Lung (tissue), 12 donors: ENCODE results near the gene MRFAP1. TPM values are rescaled to one million over a fixed set of nuclear protein-coding genes. Genes with fewer than 3 reads are reported as not detected.

ENCODE experiments used
- ATAC-seq: fragments of 200-7000 bp; cut with Tn5 transposase; one replicate; pipeline ENCODE4 v1.9.1; 2020; ENCODE audit warnings: moderate number of reproducible peaks; ENCODE audit not compliant: insufficient read depth, low FRiP score
- DNase-seq, 3 donors: peaks; one replicate each; pipeline ENCODE4 v3.0.0-alpha.2; 2013 to 2017
- H3K27ac ChIP-seq, 2 donors: one replicate each; pipeline ENCODE4 v1.5.1; 2013; ENCODE audit warnings: mild to moderate bottlenecking in 2 of 2, moderate library complexity in 2 of 2, control low read depth in 1 of 2, inconsistent platforms in 1 of 2, low read depth in 1 of 2, low read length in 1 of 2
- H3K27me3 ChIP-seq, 3 donors: one replicate each; pipeline ENCODE4 v1.5.1; 2013; ENCODE audit warnings: low read length in 2 of 3; ENCODE audit not compliant: control insufficient read depth in 3 of 3, insufficient read depth in 3 of 3
- H3K36me3 ChIP-seq, 4 donors: one replicate each; pipeline ENCODE4 v1.5.1; 2013; ENCODE audit warnings: low read length in 4 of 4, mild to moderate bottlenecking in 1 of 4, moderate library complexity in 1 of 4; ENCODE audit not compliant: control insufficient read depth in 4 of 4, insufficient read depth in 4 of 4
- H3K4me1 ChIP-seq, 5 donors: one replicate each; pipeline ENCODE4 v1.5.1; 2013; ENCODE audit warnings: low read length in 5 of 5, mild to moderate bottlenecking in 2 of 5, moderate library complexity in 1 of 5; ENCODE audit not compliant: control insufficient read depth in 5 of 5, insufficient read depth in 5 of 5
- H3K4me3 ChIP-seq: one replicate; pipeline ENCODE4 v1.5.1; 2013; ENCODE audit warnings: mild to moderate bottlenecking, control low read depth, moderate library complexity
- H3K9ac ChIP-seq, 2 donors: one replicate each; pipeline ENCODE4 v1.5.1; 2013; ENCODE audit warnings: low read length in 2 of 2, control low read depth in 1 of 2; ENCODE audit not compliant: insufficient read depth in 1 of 2
- H3K9me3 ChIP-seq, 4 donors: one replicate each; pipeline ENCODE4 v1.5.1; 2013; ENCODE audit warnings: low read length in 3 of 4, mild to moderate bottlenecking in 1 of 4, moderate library complexity in 1 of 4; ENCODE audit not compliant: control insufficient read depth in 4 of 4, insufficient read depth in 3 of 4
- WGBS, 2 donors: extraction: QIAGEN DNeasy Blood & Tissue Kit; methylation state at CpG; one replicate each; pipeline ENCODE4 v1.1.7; 2013; 5-methylcytosine and 5-hydroxymethylcytosine counted together
- polyA plus RNA-seq, 2 donors: library from polyadenylated mRNA; stranded (reverse); fragments of 200-250 nt; gene quantifications; one replicate each; pipeline ENCODE4 v1.2.1, GENCODE V29; 2013
- total RNA-seq, 2 donors: library from RNA; depleted of rRNA in 1 of 2; stranded (reverse); fragments of >200 nt in 1 of 2; gene quantifications; one replicate each; pipeline ENCODE4 v1.2.1, GENCODE V29; 2014 to 2021
- TF ChIP-seq, protein P1 (sequence below): IDR thresholded peaks from 2 replicates; pipeline ENCODE4 v1.5.1; 2012; ENCODE audit warnings: mild to moderate bottlenecking; ENCODE audit errors: control extremely low read depth, extremely low read depth
- donor health status: control.
- donor health status: control.
- donor health status: Bipolar disorder and iron deficiency.
- donor health status: healthy.
- donor health status: DM: yes; HTN: yes; CAD: no.

MRFAP1 gene
- total and polyA plus RNA-seq, 4 donors, result 183 to 286 (median 218) TPM

DNA sequence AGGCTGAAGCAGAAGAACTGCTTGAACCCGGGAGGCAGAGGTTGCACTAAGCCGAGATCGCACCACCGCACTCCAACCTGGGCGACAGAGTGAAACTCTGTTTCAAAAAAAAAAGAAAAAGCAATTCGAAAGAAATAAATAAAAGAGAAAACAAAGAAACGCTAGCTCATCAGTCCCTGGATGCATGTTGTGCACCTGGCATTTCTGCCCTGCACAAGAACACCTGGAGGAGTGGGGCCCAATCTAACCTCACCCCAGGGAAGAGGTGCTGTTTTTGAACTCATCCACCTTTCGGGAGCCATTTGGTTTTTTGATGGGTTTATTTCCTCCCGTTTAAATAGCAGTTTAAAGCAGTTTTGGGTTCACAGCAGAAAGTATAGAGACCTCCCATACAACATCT lies 5.7 kb upstream of the MRFAP1 start:
- no peak for ATAC-seq
- no peak overlapping the region for H3K4me3 ChIP-seq
- no peaks in the 10 kb centered on the region for H3K36me3 ChIP-seq
- H3K27me3 ChIP-seq, result no peaks in the 10 kb centered on the region
- H3K4me1 ChIP-seq, result peaks cover 0 to 3% (median 0%) of the 10 kb centered on the region in 5 donors
- no peak overlapping the region for H3K9ac ChIP-seq
- no peak overlapping the region for H3K27ac ChIP-seq
- 96% methylated on average over 9 of the region's 9 CpGs for WGBS, 2 donors
- no peaks in the 10 kb centered on the region for H3K9me3 ChIP-seq
- no peak for DNase-seq
- TF ChIP-seq, protein P1, sequence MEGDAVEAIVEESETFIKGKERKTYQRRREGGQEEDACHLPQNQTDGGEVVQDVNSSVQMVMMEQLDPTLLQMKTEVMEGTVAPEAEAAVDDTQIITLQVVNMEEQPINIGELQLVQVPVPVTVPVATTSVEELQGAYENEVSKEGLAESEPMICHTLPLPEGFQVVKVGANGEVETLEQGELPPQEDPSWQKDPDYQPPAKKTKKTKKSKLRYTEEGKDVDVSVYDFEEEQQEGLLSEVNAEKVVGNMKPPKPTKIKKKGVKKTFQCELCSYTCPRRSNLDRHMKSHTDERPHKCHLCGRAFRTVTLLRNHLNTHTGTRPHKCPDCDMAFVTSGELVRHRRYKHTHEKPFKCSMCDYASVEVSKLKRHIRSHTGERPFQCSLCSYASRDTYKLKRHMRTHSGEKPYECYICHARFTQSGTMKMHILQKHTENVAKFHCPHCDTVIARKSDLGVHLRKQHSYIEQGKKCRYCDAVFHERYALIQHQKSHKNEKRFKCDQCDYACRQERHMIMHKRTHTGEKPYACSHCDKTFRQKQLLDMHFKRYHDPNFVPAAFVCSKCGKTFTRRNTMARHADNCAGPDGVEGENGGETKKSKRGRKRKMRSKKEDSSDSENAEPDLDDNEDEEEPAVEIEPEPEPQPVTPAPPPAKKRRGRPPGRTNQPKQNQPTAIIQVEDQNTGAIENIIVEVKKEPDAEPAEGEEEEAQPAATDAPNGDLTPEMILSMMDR, result no peak

DNA sequence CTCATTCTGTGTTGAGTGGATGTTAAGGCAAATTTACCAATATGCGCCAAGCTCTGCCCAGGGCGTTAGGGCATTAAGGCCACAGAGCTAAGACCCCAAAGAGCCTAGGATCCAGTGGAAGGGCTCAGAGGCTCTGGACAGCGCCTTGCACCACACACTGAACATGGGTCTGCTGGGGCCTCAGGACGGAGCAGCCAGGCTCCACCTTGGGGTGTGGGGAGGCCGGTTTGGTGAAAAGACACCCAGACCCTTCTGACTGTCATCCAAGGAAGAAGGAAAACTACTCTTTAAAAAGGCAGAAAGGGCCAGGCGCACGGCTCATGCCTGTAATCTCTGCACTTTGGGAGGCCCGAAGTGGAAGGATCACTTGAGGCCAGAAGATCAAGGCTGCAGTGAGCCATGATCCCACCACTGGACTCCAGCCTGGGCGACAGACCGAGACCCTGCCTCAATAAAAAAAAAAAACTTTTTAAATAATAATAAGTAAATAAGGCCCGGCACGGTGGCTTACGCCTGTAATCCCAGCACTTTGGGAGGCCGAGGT lies 1.3 kb upstream of the MRFAP1 start:
- Histone ChIP-seq H3K36me3 (peaks cover 2 to 19% (median 12%) of the 10 kb centered on the region in 4 donors), H3K9ac (no peak overlapping the region), H3K9me3 (no peaks in the 10 kb centered on the region), H3K4me1 (peaks cover 6 to 22% (median 18%) of the 10 kb centered on the region in 5 donors), H3K27ac (no peak overlapping the region), H3K4me3 (no peak overlapping the region), H3K27me3 (no peaks in the 10 kb centered on the region)
- ATAC-seq, result no peak
- TF ChIP-seq, protein P1, result no peak
- DNase-seq, result no peak
- WGBS, 2 donors, result 95 to 97% methylated on average over 14 of the region's 14 CpGs

DNA sequence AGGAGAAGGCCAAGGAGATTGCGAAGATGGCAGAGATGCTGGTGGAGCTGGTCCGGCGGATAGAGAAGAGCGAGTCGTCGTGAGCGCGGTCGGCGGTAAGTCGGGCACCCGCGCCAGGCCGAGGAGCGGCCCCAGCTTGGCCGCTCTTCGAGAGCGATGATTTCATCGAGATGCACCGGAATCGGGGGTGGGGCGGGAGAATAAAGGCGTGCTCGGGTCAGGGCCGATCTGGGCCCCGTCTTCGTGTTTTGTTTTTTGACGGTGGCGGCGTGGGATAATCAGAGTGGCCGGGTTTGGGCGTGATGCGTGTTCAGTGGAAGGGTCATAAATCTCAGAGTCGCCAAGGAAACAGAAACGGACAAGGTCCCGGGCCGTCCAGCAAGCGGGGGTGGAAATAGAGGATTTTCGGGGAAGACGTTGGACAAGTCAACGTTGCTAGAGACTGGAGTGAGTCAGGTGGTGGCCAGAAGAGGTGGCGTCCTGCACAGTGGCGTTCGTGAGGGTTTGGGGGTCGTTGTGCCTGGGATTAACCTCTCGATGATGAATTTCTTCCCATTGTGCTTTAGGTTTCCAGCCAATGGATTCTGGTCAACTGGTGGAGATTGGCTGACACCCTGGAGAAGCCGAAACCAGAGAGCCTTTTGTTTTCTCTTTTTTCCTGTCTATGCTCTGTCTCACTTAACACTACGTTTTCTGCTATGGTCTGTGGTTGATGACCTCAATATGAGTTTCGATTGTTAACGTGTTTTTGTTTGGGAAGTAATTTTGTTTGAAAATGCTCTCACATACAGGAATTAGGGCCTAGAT lies 882 bp downstream of the MRFAP1 start:
- ATAC-seq (peak; percentile 60), DNase-seq (peak; percentile 49 to 65 (median 56))
- Histone ChIP-seq H3K27me3 (no peaks in the 10 kb centered on the region), H3K27ac (peak overlapping the region; percentile 92 to 96), H3K36me3 (peaks cover 2 to 19% (median 12%) of the 10 kb centered on the region in 4 donors), H3K9ac (peak overlapping the region; percentile 98 to 100), H3K4me1 (peaks cover 6 to 22% (median 18%) of the 10 kb centered on the region in 5 donors), H3K9me3 (no peaks in the 10 kb centered on the region), H3K4me3 (peak overlapping the region; percentile 93)
- TF ChIP-seq, protein P1, result no peak
- WGBS, 2 donors, result 1 to 2% methylated on average over 50 of the region's 50 CpGs
